ENCODE measurements around the gene MAGI2.

- TF ChIP-seq POLR2A (IDR thresholded peaks at IDR 0.05; ENCODE audit: low read length) (no peak), GATA1 (IDR thresholded peaks at IDR 0.05; ENCODE audit: low read depth, low read length) (no peak)
Measured at GRCh38 chr7:78194611-78195010, 1258.9 kb downstream of the MAGI2 start.
